CD14-positive monocyte (primary cell): ENCODE data around the gene SCN7A. TPM values are rescaled to one million over a fixed set of nuclear protein-coding genes. Genes with fewer than 3 reads are reported as not detected.

Source experiments
- DNase-seq, 3 donors: peaks; one replicate each; pipeline ENCODE4 v3.0.0-alpha.2; 2011 to 2022
- H2AFZ ChIP-seq: 2 replicates; pipeline ENCODE4 v1.6.0; 2012; ENCODE audit warnings: mild to moderate bottlenecking, low read depth, low read length, inconsistent platforms; ENCODE audit not compliant: insufficient read depth, poor library complexity, severe bottlenecking
- H3K27ac ChIP-seq, 2 donors: 1 replicate in 1 of 2; 2 replicates in 1 of 2; pipeline ENCODE4 v1.5.1; 2012 to 2013; ENCODE audit warnings: low read length in 2 of 2, control low read depth in 1 of 2, inconsistent platforms in 1 of 2, low read depth in 1 of 2, mild to moderate bottlenecking in 1 of 2
- H3K27me3 ChIP-seq, 2 donors: one replicate each; pipeline versions ENCODE4 v1.6.0 to v1.6.1; 2011 to 2013; ENCODE audit warnings: low read length in 2 of 2; ENCODE audit not compliant: control insufficient read depth in 2 of 2, insufficient read depth in 2 of 2
- H3K36me3 ChIP-seq, 2 donors: replicated peaks in 1 of 2; 1 replicate in 1 of 2; 2 replicates in 1 of 2; pipeline versions ENCODE4 v1.5.1 to v1.6.1; 2012 to 2013; ENCODE audit warnings: low read length in 2 of 2, control low read depth in 1 of 2, inconsistent platforms in 1 of 2, mild to moderate bottlenecking in 1 of 2; ENCODE audit not compliant: insufficient read depth in 2 of 2, control insufficient read depth in 1 of 2
- H3K4me1 ChIP-seq, 2 donors: 1 replicate in 1 of 2; 2 replicates in 1 of 2; pipeline versions ENCODE4 v1.5.1 to v1.6.1; 2012 to 2013; ENCODE audit warnings: low read length in 2 of 2, control low read depth in 1 of 2, inconsistent platforms in 1 of 2, mild to moderate bottlenecking in 1 of 2, moderate library complexity in 1 of 2; ENCODE audit not compliant: insufficient read depth in 2 of 2, control insufficient read depth in 1 of 2
- H3K4me2 ChIP-seq: replicated peaks from 2 replicates; pipeline ENCODE3; 2012; ENCODE audit warnings: low read length, moderate library complexity, mild to moderate bottlenecking; ENCODE audit not compliant: poor library complexity, severe bottlenecking; ENCODE audit errors: extremely low read depth
- H3K4me3 ChIP-seq, 3 experiments: fragments of 200-600 bp in 1 of 3; sonication (generic) in 1 of 3; replicated peaks in 1 of 3; 1 replicate in 2 of 3; 2 replicates in 1 of 3; pipeline ENCODE4 v1.5.1; 2011 to 2013; ENCODE audit warnings: low read length in 3 of 3, mild to moderate bottlenecking in 3 of 3, control low read depth in 2 of 3, low read depth in 2 of 3, inconsistent platforms in 1 of 3, moderate library complexity in 1 of 3
- H3K79me2 ChIP-seq: 2 replicates; pipeline ENCODE4 v1.6.0; 2012; ENCODE audit warnings: mild to moderate bottlenecking, control low read depth, inconsistent platforms, low read length, moderate library complexity; ENCODE audit not compliant: insufficient read depth
- H3K9ac ChIP-seq: 2 replicates; pipeline ENCODE4 v1.6.0; 2017; ENCODE audit warnings: low read length, mild to moderate bottlenecking; ENCODE audit not compliant: insufficient read depth, poor library complexity, severe bottlenecking
- H3K9me3 ChIP-seq, 2 donors: replicated peaks in 1 of 2; 1 replicate in 1 of 2; 2 replicates in 1 of 2; pipeline versions ENCODE4 v1.5.1 to v1.6.1; 2012 to 2013; ENCODE audit warnings: low read length in 2 of 2, control low read depth in 1 of 2; ENCODE audit not compliant: control insufficient read depth in 1 of 2, insufficient read depth in 1 of 2
- H4K20me1 ChIP-seq: 2 replicates; pipeline ENCODE4 v1.6.0; 2012; ENCODE audit warnings: mild to moderate bottlenecking, low read length, control low read depth, moderate library complexity; ENCODE audit not compliant: insufficient read depth
- H3K27ac Mint-ChIP-seq, 7 donors: one replicate each; pipeline ENCODE4 v1.8.0; 2020; ENCODE audit warnings: mild to moderate bottlenecking in 7 of 7, mixed read lengths in 7 of 7, moderate library complexity in 6 of 7, inconsistent platforms in 2 of 7
- H3K27me3 Mint-ChIP-seq, 3 donors: one replicate each; pipeline ENCODE4 v1.8.0; 2021 to 2022; ENCODE audit warnings: low read depth in 3 of 3, mild to moderate bottlenecking in 3 of 3, mixed read lengths in 3 of 3, moderate library complexity in 3 of 3, inconsistent platforms in 1 of 3
- H3K36me3 Mint-ChIP-seq, 2 donors: one replicate each; pipeline ENCODE4 v1.8.0; 2020; ENCODE audit warnings: mixed read lengths in 2 of 2, inconsistent platforms in 1 of 2, mild to moderate bottlenecking in 1 of 2
- H3K4me1 Mint-ChIP-seq: one replicate; pipeline ENCODE4 v1.8.0; 2020; ENCODE audit warnings: mild to moderate bottlenecking, mixed read lengths
- H3K4me3 Mint-ChIP-seq, 2 donors: one replicate each; pipeline ENCODE4 v1.8.0; 2020; ENCODE audit warnings: mild to moderate bottlenecking in 2 of 2, mixed read lengths in 2 of 2, moderate library complexity in 1 of 2
- H3K9me3 Mint-ChIP-seq, 7 donors: one replicate each; pipeline ENCODE4 v1.8.0; 2020 to 2022; ENCODE audit warnings: mixed read lengths in 7 of 7, mild to moderate bottlenecking in 6 of 7, moderate library complexity in 6 of 7, inconsistent platforms in 2 of 7
- CTCF ChIP-seq: fragments of 200-600 bp; IDR thresholded peaks from one replicate; pipeline ENCODE4 v1.8.0; 2022; ENCODE audit warnings: antibody characterized with exemption, mild to moderate bottlenecking
- WGBS: methylation state at CpG from one replicate; pipeline ENCODE4 v1.1.5; 2013; ENCODE audit warnings: missing lambda C conversion rate; ENCODE audit not compliant: insufficient coverage; 5-methylcytosine and 5-hydroxymethylcytosine counted together
- intact Hi-C, 2 donors: fragments of 100-400 bp; cut with micrococcal nuclease; formaldehyde crosslinking; loops; one replicate each; pipeline versions ENCODE4 v1.15.0 to v1.15.1; 2023
- polyA plus RNA-seq, 3 donors: library from polyadenylated mRNA; depleted of rRNA in 1 of 3; unstranded in 2 of 3; stranded (reverse) in 1 of 3; fragments of 300-500 nt in 2 of 3; fragments of >200 nt in 1 of 3; fragmentation: Illumina TruSeq in 2 of 3; gene quantifications; 1 replicate in 2 of 3; 2 replicates in 1 of 3; pipeline ENCODE4 v1.2.3, GENCODE V29; 2012 to 2021

The SCN7A gene
- polyA plus RNA-seq, 3 donors: not detected

GRCh38 chr2:166519391-166519962 lies 25.4 kb upstream of the SCN7A start:
- intact Hi-C loops: no loop called here
- no peak for TF ChIP-seq CTCF
- H3K27me3 Mint-ChIP-seq: peaks cover 0 to 6% (median 3%) of the 10 kb centered on the region in 3 donors
- no peaks in the 10 kb centered on the region for H3K36me3 Mint-ChIP-seq
- 100% methylated on average over 2 of the region's 10 CpGs for WGBS
- H3K9me3 Mint-ChIP-seq: no peaks in the 10 kb centered on the region
- H3K4me1 Mint-ChIP-seq: no peaks in the 10 kb centered on the region
- no peak overlapping the region for H3K4me2 ChIP-seq
- no peak overlapping the region for H3K4me3 Mint-ChIP-seq
- no peak overlapping the region for H3K27ac Mint-ChIP-seq
- H3K4me3 ChIP-seq: no peak overlapping the region
- no peaks in the 10 kb centered on the region for H3K36me3 ChIP-seq
- no peak overlapping the region for H2AFZ ChIP-seq
- no peaks in the 10 kb centered on the region for H3K9me3 ChIP-seq
- no peaks in the 10 kb centered on the region for H3K79me2 ChIP-seq
- no peaks in the 10 kb centered on the region for H3K4me1 ChIP-seq
- no peak for DNase-seq
- H3K27ac ChIP-seq: no peak overlapping the region
- H4K20me1 ChIP-seq: no peaks in the 10 kb centered on the region
- no peaks in the 10 kb centered on the region for H3K27me3 ChIP-seq
- no peak overlapping the region for H3K9ac ChIP-seq

GRCh38 chr2:166518634-166519390 lies 24.8 kb upstream of the SCN7A start:
- H3K27ac Mint-ChIP-seq: no peak overlapping the region
- Histone ChIP-seq H3K9ac (no peak overlapping the region), H4K20me1 (no peaks in the 10 kb centered on the region), H3K36me3 (no peaks in the 10 kb centered on the region), H2AFZ (no peak overlapping the region), H3K79me2 (no peaks in the 10 kb centered on the region), H3K27ac (no peak overlapping the region), H3K4me1 (no peaks in the 10 kb centered on the region), H3K4me3 (no peak overlapping the region), H3K9me3 (no peaks in the 10 kb centered on the region), H3K4me2 (no peak overlapping the region), H3K27me3 (no peaks in the 10 kb centered on the region)
- no peak for DNase-seq
- peaks cover 0 to 6% (median 3%) of the 10 kb centered on the region in 3 donors for H3K27me3 Mint-ChIP-seq
- intact Hi-C loops: no loop called here
- no peak overlapping the region for H3K4me3 Mint-ChIP-seq
- no peaks in the 10 kb centered on the region for H3K4me1 Mint-ChIP-seq
- no peaks in the 10 kb centered on the region for H3K9me3 Mint-ChIP-seq
- TF ChIP-seq CTCF: no peak
- WGBS: 100% methylated on average over 2 of the region's 3 CpGs
- no peaks in the 10 kb centered on the region for H3K36me3 Mint-ChIP-seq
